Colon (tissue), 2 donors: ENCODE data around the gene TMEM131.
"Not testable (repeated sequence)": the region's sequence is repeated elsewhere in the genome, so short reads cannot be mapped to it uniquely, and the experiment has no call there.

Experiments used
- FAIRE-seq: peaks from 2 replicates; lab custom pipeline; 2012; peaks lifted over from hg19 to GRCh38; lab: Jason Lieb, UNC
- donor health status: control.
- donor health status: control.

TMEM131 gene

GRCh38 chr2:97861177-97861576 is 134.6 kb downstream of the TMEM131 start:
- FAIRE-seq: no peak

GRCh38 chr2:97858442-97858841 is 137.3 kb downstream of the TMEM131 start:
- no peak for FAIRE-seq

GRCh38 chr2:97857553-97857952 is 138.2 kb downstream of the TMEM131 start:
- no peak for FAIRE-seq

- not testable (repeated sequence) for FAIRE-seq
Observed at GRCh38 chr2:97853057-97853456, 142.7 kb downstream of the TMEM131 start.

GRCh38 chr2:97851172-97851571 is 144.6 kb downstream of the TMEM131 start:
- no peak for FAIRE-seq

GRCh38 chr2:97849881-97850528 is 145.7 kb downstream of the TMEM131 start:
- FAIRE-seq: no peak

- no peak for FAIRE-seq
Observed at GRCh38 chr2:97848306-97848705, 147.4 kb downstream of the TMEM131 start.

GRCh38 chr2:97846716-97847115 is 149.0 kb downstream of the TMEM131 start:
- FAIRE-seq: not testable (repeated sequence)

GRCh38 chr2:97845818-97846217 is 149.9 kb downstream of the TMEM131 start:
- no peak for FAIRE-seq

GRCh38 chr2:97845133-97845532 is 150.6 kb downstream of the TMEM131 start:
- no peak for FAIRE-seq

- no peak for FAIRE-seq
Observed at GRCh38 chr2:97844311-97844859, 151.4 kb downstream of the TMEM131 start.

- no peak for FAIRE-seq
Observed at GRCh38 chr2:97840198-97840597, 155.6 kb downstream of the TMEM131 start.

GRCh38 chr2:97834610-97835009 is 161.1 kb downstream of the TMEM131 start:
- no peak for FAIRE-seq

GRCh38 chr2:97831121-97831520 is 164.6 kb downstream of the TMEM131 start:
- FAIRE-seq: no peak

GRCh38 chr2:97829255-97829654 is 166.5 kb downstream of the TMEM131 start:
- FAIRE-seq: not testable (repeated sequence)

- not testable (repeated sequence) for FAIRE-seq
Observed at GRCh38 chr2:97827013-97827412, 168.7 kb downstream of the TMEM131 start.

GRCh38 chr2:97826266-97826847 is 169.4 kb downstream of the TMEM131 start:
- FAIRE-seq: not testable (repeated sequence)

- FAIRE-seq: not testable (repeated sequence)
Observed at GRCh38 chr2:97824011-97824410, 171.7 kb downstream of the TMEM131 start.

GRCh38 chr2:97821862-97822261 is 173.9 kb downstream of the TMEM131 start:
- not testable (repeated sequence) for FAIRE-seq

- FAIRE-seq: no peak
Observed at GRCh38 chr2:97819754-97820153, 176.0 kb downstream of the TMEM131 start.

- FAIRE-seq: no peak
Observed at GRCh38 chr2:97816411-97816810, 179.3 kb downstream of the TMEM131 start.

GRCh38 chr2:97812931-97813330 is 182.8 kb downstream of the TMEM131 start:
- no peak for FAIRE-seq

GRCh38 chr2:97808816-97809215 is 186.9 kb downstream of the TMEM131 start:
- FAIRE-seq: no peak
